ENCODE measurements around the gene SLC7A4.

DNA sequence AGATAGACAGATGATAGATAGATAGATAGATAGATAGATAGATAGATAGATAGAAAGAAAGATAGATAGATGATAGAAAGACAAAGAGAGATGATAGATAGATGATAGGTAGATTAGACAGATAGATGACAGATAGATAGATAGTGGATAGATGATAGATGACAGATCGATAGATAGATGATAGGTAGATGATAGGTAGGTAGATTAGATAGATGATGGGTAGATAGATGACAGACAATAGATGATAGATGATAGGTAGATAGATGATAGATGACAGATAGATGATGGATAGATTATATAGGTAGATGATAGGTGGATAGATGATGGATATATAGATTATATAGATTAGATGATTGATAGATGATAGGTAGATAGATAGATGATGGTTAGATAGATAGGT, 46.0 kb downstream of the SLC7A4 start:
- TF ChIP-seq, protein P1, sequence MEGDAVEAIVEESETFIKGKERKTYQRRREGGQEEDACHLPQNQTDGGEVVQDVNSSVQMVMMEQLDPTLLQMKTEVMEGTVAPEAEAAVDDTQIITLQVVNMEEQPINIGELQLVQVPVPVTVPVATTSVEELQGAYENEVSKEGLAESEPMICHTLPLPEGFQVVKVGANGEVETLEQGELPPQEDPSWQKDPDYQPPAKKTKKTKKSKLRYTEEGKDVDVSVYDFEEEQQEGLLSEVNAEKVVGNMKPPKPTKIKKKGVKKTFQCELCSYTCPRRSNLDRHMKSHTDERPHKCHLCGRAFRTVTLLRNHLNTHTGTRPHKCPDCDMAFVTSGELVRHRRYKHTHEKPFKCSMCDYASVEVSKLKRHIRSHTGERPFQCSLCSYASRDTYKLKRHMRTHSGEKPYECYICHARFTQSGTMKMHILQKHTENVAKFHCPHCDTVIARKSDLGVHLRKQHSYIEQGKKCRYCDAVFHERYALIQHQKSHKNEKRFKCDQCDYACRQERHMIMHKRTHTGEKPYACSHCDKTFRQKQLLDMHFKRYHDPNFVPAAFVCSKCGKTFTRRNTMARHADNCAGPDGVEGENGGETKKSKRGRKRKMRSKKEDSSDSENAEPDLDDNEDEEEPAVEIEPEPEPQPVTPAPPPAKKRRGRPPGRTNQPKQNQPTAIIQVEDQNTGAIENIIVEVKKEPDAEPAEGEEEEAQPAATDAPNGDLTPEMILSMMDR (IDR thresholded peaks at IDR 0.05), result no peak
- no peak for TF ChIP-seq POLR2A (IDR thresholded peaks at IDR 0.05)

All from adrenal gland (tissue), 5 donors.